HCT116 (cell line): ENCODE data around the gene SEC24B. TPM values are rescaled to one million over a fixed set of nuclear protein-coding genes. Genes with fewer than 3 reads are reported as not detected.
A peak's percentile ranks its signal among the peaks of the same experiment; 100 is the strongest.

Source experiments
- ATAC-seq: fragments of 200-7000 bp; cut with Tn5 transposase; 2 replicates; pipeline ENCODE4 v1.9.1; 2020; ENCODE audit warnings: mild to moderate bottlenecking, moderate library complexity
- BruUV-seq: library from RNA; stranded (reverse); fragments of 400-500 nt; replicated peaks from 2 replicates; lab custom pipeline; 2021; lab: Mats Ljungman, UMichigan
- CTCF ChIA-PET: fragments of 300-600 bp; sonication (Branson Sonifier 250); formaldehyde crosslinking; loops from one replicate; lab custom pipeline; 2021; ENCODE audit warnings: antibody characterized with exemption; lab: Charles Lee
- POLR2A ChIA-PET: fragments of 300-600, 350-600 bp; sonication (Branson Sonifier 250); formaldehyde crosslinking; loops from one replicate; lab custom pipeline; 2021; ENCODE audit warnings: antibody characterized with exemption; lab: Charles Lee
- RAD21 ChIA-PET, 2 experiments: fragments of 300-600 bp; sonication (Branson Sonifier 250); formaldehyde crosslinking; loops; one replicate each; lab custom pipeline; 2023; ENCODE audit warnings: low total read pairs in 2 of 2; ENCODE audit not compliant: uncharacterized antibody in 2 of 2, unreplicated experiment in 2 of 2, low non-redundant PET in 1 of 2; lab: Charles Lee
- DNase-seq: peaks from one replicate; pipeline ENCODE4 v3.0.0-alpha.2; 2010; ENCODE audit warnings: low read depth, low spot score
- H2AFZ ChIP-seq: fragments of 200-600 bp; shearing (Covaris generic), sonication (generic); 2 replicates; pipeline ENCODE4 v1.6.1; 2017; ENCODE audit warnings: low read depth, mixed run types, mixed read lengths, antibody characterized with exemption, low read length; ENCODE audit not compliant: poor library complexity, severe bottlenecking
- H3K27ac ChIP-seq: 2 replicates; pipeline ENCODE4 v1.5.1; 2012; ENCODE audit warnings: low read depth, low read length
- H3K27me3 ChIP-seq: fragments of 200-600 bp; sonication (generic); 2 replicates; pipeline ENCODE4 v1.6.1; 2016; ENCODE audit warnings: mixed run types, low read length, mixed read lengths; ENCODE audit not compliant: insufficient read depth
- H3K36me3 ChIP-seq, 2 experiments: fragments of 200-500 bp in 1 of 2; fragments of 200-600 bp in 1 of 2; sonication (Bioruptor generic) in 1 of 2; sonication (generic) in 1 of 2; 2 replicates each; pipeline versions ENCODE4 v1.5.1 to v1.6.1; 2014 to 2016; ENCODE audit warnings: low read length in 2 of 2, inconsistent platforms in 1 of 2, mixed read lengths in 1 of 2, mixed run types in 1 of 2; ENCODE audit not compliant: insufficient read depth in 2 of 2, control insufficient read depth in 1 of 2
- H3K4me1 ChIP-seq, 2 experiments: fragments of 200-600 bp in 1 of 2; sonication (generic) in 1 of 2; 2 replicates each; pipeline versions ENCODE4 v1.5.1 to v1.6.1; 2012 to 2017; ENCODE audit warnings: low read length in 2 of 2, inconsistent platforms in 1 of 2, mild to moderate bottlenecking in 1 of 2, mixed read lengths in 1 of 2, mixed run types in 1 of 2, moderate library complexity in 1 of 2; ENCODE audit not compliant: insufficient read depth in 2 of 2, control insufficient read depth in 1 of 2
- H3K4me2 ChIP-seq: fragments of 200-600 bp; sonication (generic); 2 replicates; pipeline ENCODE4 v1.6.1; 2017; ENCODE audit warnings: mixed run types, low read length, mixed read lengths
- H3K4me3 ChIP-seq, 2 experiments: fragments of 200-600 bp in 1 of 2; sonication (generic) in 1 of 2; replicated peaks in 1 of 2; 2 replicates each; pipeline ENCODE4 v1.5.1; 2011 to 2016; ENCODE audit warnings: low read length in 2 of 2, control low read depth in 1 of 2, low read depth in 1 of 2, mild to moderate bottlenecking in 1 of 2, mixed read lengths in 1 of 2, mixed run types in 1 of 2
- H3K79me2 ChIP-seq: fragments of 200-600 bp; sonication (generic); 2 replicates; pipeline ENCODE4 v1.6.1; 2017; ENCODE audit warnings: mild to moderate bottlenecking, mixed run types, low read length, moderate library complexity, mixed read lengths; ENCODE audit not compliant: insufficient read depth
- H3K9ac ChIP-seq: fragments of 200-600 bp; sonication (generic); 2 replicates; pipeline ENCODE4 v1.6.1; 2016; ENCODE audit warnings: low read length, mixed read lengths
- H3K9me2 ChIP-seq: fragments of 200-600 bp; sonication (generic), shearing (Covaris generic); 2 replicates; pipeline ENCODE4 v1.6.1; 2017; ENCODE audit warnings: mixed run types, mild to moderate bottlenecking, moderate library complexity; ENCODE audit not compliant: insufficient read depth
- H3K9me3 ChIP-seq, 2 experiments: fragments of 200-500 bp in 1 of 2; fragments of 200-600 bp in 1 of 2; sonication (Bioruptor generic) in 1 of 2; sonication (generic) in 1 of 2; 2 replicates each; pipeline ENCODE4 v1.6.1; 2014 to 2017; ENCODE audit warnings: low read length in 2 of 2, mixed read lengths in 2 of 2, inconsistent platforms in 1 of 2, low read depth in 1 of 2, mild to moderate bottlenecking in 1 of 2, mixed run types in 1 of 2, moderate library complexity in 1 of 2; ENCODE audit not compliant: control insufficient read depth in 1 of 2, insufficient read depth in 1 of 2
- H4K20me1 ChIP-seq: fragments of 200-600 bp; sonication (generic), shearing (Covaris generic); 2 replicates; pipeline ENCODE4 v1.6.1; 2017; ENCODE audit warnings: mixed run types, mild to moderate bottlenecking, moderate library complexity; ENCODE audit not compliant: insufficient read depth
- EZH2 ChIP-seq: fragments of 200-600 bp; sonication (generic); IDR thresholded peaks from 2 replicates; pipeline ENCODE4 v1.6.1; 2017; ENCODE audit warnings: antibody characterized with exemption, mixed run types
- FOSL1 ChIP-seq: IDR thresholded peaks from 2 replicates; pipeline ENCODE4 v1.6.1; 2012; ENCODE audit warnings: low read depth
- RAD21 ChIP-seq: IDR thresholded peaks from 2 replicates; pipeline ENCODE4 v1.6.1; 2012; ENCODE audit warnings: low read depth, mild to moderate bottlenecking
- TCF7L2 ChIP-seq: IDR thresholded peaks from 2 replicates; pipeline ENCODE4 v1.7.0; 2011; ENCODE audit warnings: borderline replicate concordance, inconsistent platforms; ENCODE audit not compliant: insufficient read depth, insufficient read length; ENCODE audit errors: extremely low read depth
- intact Hi-C: fragments of 100-400 bp; cut with micrococcal nuclease; formaldehyde crosslinking; loops from 2 replicates; pipeline ENCODE4 v1.10.0; 2022
- total RNA-seq: library from RNA; stranded (reverse); gene quantifications from one replicate; pipeline ENCODE4 v1.2.1, GENCODE V29; 2021; ENCODE audit not compliant: unreplicated experiment
- TF ChIP-seq, protein P1 (sequence below), 3 experiments: fragments of 200-600 bp in 1 of 3; sonication (generic) in 1 of 3; IDR thresholded peaks in 2 of 3; conservative IDR thresholded peaks in 1 of 3; 2 replicates each; pipeline ENCODE4 v1.5.1; 2012 to 2017; ENCODE audit warnings: low read depth in 2 of 3, low read length in 2 of 3, antibody characterized with exemption in 1 of 3, borderline replicate concordance in 1 of 3, control low read depth in 1 of 3, mild to moderate bottlenecking in 1 of 3, mixed read lengths in 1 of 3, mixed run types in 1 of 3, moderate library complexity in 1 of 3; ENCODE audit not compliant: insufficient read depth in 1 of 3

Gene SEC24B
- total RNA-seq, 1 experiment from 2014 or later = 33.0 TPM

- Histone ChIP-seq H3K4me3 (no peak overlapping the region), H3K9ac (no peak overlapping the region), H3K4me2 (no peak overlapping the region), H3K9me3 (no peaks in the 10 kb centered on the region), H3K79me2 (no peaks in the 10 kb centered on the region), H2AFZ (no peak overlapping the region), H3K9me2 (no peaks in the 10 kb centered on the region), H3K4me1 (peaks cover 0 to 7% of the 10 kb centered on the region in 2 experiments; a peak in 1 of 4 replicates), H3K27me3 (no peaks in the 10 kb centered on the region; the same call in 1 of the 2 replicates), H3K36me3 (no peaks in the 10 kb centered on the region), H3K27ac (no peak overlapping the region), H4K20me1 (no peaks in the 10 kb centered on the region)
- ATAC-seq (peak; percentile 88), DNase-seq (peak; percentile 59)
- ChIA-PET POLR2A (no interaction called here), CTCF (interaction anchor here (0.8 to 1.2 kb wide), 4 partner anchors 11 to 722 kb away, joined by 3 to 5 read pairs (median 3); no protein-coding TSS in a partner anchor), RAD21 (no interaction called here)
- intact Hi-C loops = loop anchor here (2.0 to 10.0 kb wide), 3 partner anchors 724 to 1392 kb away; no protein-coding TSS in a partner anchor
- BruUV-seq = no TSS peak
- TF ChIP-seq, protein P1, sequence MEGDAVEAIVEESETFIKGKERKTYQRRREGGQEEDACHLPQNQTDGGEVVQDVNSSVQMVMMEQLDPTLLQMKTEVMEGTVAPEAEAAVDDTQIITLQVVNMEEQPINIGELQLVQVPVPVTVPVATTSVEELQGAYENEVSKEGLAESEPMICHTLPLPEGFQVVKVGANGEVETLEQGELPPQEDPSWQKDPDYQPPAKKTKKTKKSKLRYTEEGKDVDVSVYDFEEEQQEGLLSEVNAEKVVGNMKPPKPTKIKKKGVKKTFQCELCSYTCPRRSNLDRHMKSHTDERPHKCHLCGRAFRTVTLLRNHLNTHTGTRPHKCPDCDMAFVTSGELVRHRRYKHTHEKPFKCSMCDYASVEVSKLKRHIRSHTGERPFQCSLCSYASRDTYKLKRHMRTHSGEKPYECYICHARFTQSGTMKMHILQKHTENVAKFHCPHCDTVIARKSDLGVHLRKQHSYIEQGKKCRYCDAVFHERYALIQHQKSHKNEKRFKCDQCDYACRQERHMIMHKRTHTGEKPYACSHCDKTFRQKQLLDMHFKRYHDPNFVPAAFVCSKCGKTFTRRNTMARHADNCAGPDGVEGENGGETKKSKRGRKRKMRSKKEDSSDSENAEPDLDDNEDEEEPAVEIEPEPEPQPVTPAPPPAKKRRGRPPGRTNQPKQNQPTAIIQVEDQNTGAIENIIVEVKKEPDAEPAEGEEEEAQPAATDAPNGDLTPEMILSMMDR (IDR thresholded peaks at IDR 0.05 in 2 of 3, conservative IDR thresholded peaks at IDR 0.05 in 1 of 3; ENCODE audit: borderline replicate concordance in 1 of 3, insufficient read depth in 1 of 3, low read depth in 2 of 3, low read length in 2 of 3) = peak; percentile 46 to 82 (median 68); a peak in 5 of 6 replicates
- TF ChIP-seq TCF7L2 (peak; percentile 23), RAD21 (peak; percentile 76), EZH2 (no peak), FOSL1 (no peak)
These were observed 27.2 kb upstream of the SEC24B start for GRCh38 chr4:109406337-109406931.
